Vagina (tissue), 2 donors: ENCODE results near the gene TLCD3A. TPM values are rescaled to one million over a fixed set of nuclear protein-coding genes. Genes with fewer than 3 reads are reported as not detected.
"Not testable (repeated sequence)": the region's sequence is repeated elsewhere in the genome, so short reads cannot be mapped to it uniquely, and the experiment has no call there.

Experiments used
- DNase-seq, 2 donors: peaks; one replicate each; pipeline ENCODE4 v3.0.0-alpha.2; 2017; ENCODE audit errors: extremely low spot score in 2 of 2
- H3K27ac ChIP-seq: fragments of 200-600 bp; sonication (generic); one replicate; pipeline ENCODE4 v1.5.1; 2019
- H3K27me3 ChIP-seq: fragments of 200-600 bp; sonication (generic); one replicate; pipeline ENCODE4 v1.5.1; 2019
- H3K36me3 ChIP-seq, 2 donors: fragments of 200-600 bp; sonication (generic); one replicate each; pipeline ENCODE4 v1.5.1; 2017 to 2019
- H3K4me1 ChIP-seq: fragments of 200-600 bp; sonication (generic); one replicate; pipeline ENCODE4 v1.5.1; 2019
- H3K4me3 ChIP-seq, 2 donors: fragments of 200-600 bp; sonication (generic); 1 replicate in 1 of 2; 2 replicates in 1 of 2; pipeline ENCODE4 v1.5.1; 2016 to 2019
- H3K9me3 ChIP-seq: fragments of 200-600 bp; sonication (generic); one replicate; pipeline ENCODE4 v1.5.1; 2019
- CTCF ChIP-seq, 3 experiments: fragments of 450-650 bp in 2 of 3; fragments of 200-600 bp in 1 of 3; sonication (generic) in 1 of 3; IDR thresholded peaks; one replicate each; pipeline ENCODE4 v1.5.1; 2017 to 2019; ENCODE audit warnings: antibody characterized with exemption in 3 of 3, mild to moderate bottlenecking in 2 of 3, moderate library complexity in 2 of 3
- POLR2A ChIP-seq, 2 donors: fragments of 450-650 bp; IDR thresholded peaks; one replicate each; pipeline ENCODE4 v1.6.1; 2017; ENCODE audit warnings: antibody characterized with exemption in 2 of 2, mild to moderate bottlenecking in 2 of 2, moderate library complexity in 2 of 2
- POLR2AphosphoS5 ChIP-seq, 2 donors: sonication (generic); formaldehyde crosslinking; IDR thresholded peaks; one replicate each; pipeline ENCODE4 v1.9.0; 2017; ENCODE audit warnings: antibody characterized with exemption in 2 of 2, mild to moderate bottlenecking in 2 of 2, low read depth in 1 of 2; ENCODE audit not compliant: insufficient read depth in 1 of 2
- intact Hi-C: fragments of 100-400 bp; cut with DNase I; formaldehyde crosslinking; loops from one replicate; pipeline ENCODE4 v1.15.1; 2023
- total RNA-seq: library from RNA; depleted of rRNA; stranded (reverse); fragments of >200 nt; gene quantifications from one replicate; pipeline ENCODE4 v1.2.3, GENCODE V29; 2016

TLCD3A gene
- total RNA-seq, 1 donor from 2014 or later = 18.7 TPM

- intact Hi-C loops = no loop called here
- Histone ChIP-seq H3K36me3 (peaks cover 0 to 24% of the 10 kb centered on the region in 2 donors), H3K4me1 (peaks cover 16% of the 10 kb centered on the region), H3K27me3 (no peaks in the 10 kb centered on the region), H3K27ac (no peak overlapping the region), H3K4me3 (no peak overlapping the region), H3K9me3 (no peaks in the 10 kb centered on the region)
- TF ChIP-seq POLR2AphosphoS5 (IDR thresholded peaks at IDR 0.05; ENCODE audit: insufficient read depth in 1 of 2, low read depth in 1 of 2) = no peak
- no peak for DNase-seq
These were observed 40.3 kb upstream of the TLCD3A start for GRCh38 chr17:692116-692515.

- Histone ChIP-seq H3K4me3 (no peak overlapping the region), H3K9me3 (no peaks in the 10 kb centered on the region), H3K27ac (no peak overlapping the region), H3K4me1 (peaks cover 18% of the 10 kb centered on the region), H3K36me3 (peaks cover 0 to 35% of the 10 kb centered on the region in 2 donors), H3K27me3 (no peaks in the 10 kb centered on the region)
- TF ChIP-seq CTCF (IDR thresholded peaks at IDR 0.05) (no peak), POLR2AphosphoS5 (IDR thresholded peaks at IDR 0.05; ENCODE audit: insufficient read depth in 1 of 2, low read depth in 1 of 2) (no peak), POLR2A (IDR thresholded peaks at IDR 0.05) (no peak)
- intact Hi-C loops = no loop called here
- no peak for DNase-seq
These were observed 38.4 kb upstream of the TLCD3A start for GRCh38 chr17:693791-694638.

- Histone ChIP-seq H3K27me3 (no peaks in the 10 kb centered on the region), H3K36me3 (peaks cover 0 to 35% of the 10 kb centered on the region in 2 donors), H3K9me3 (no peaks in the 10 kb centered on the region), H3K27ac (no peak overlapping the region), H3K4me3 (no peak overlapping the region), H3K4me1 (peaks cover 18% of the 10 kb centered on the region)
- TF ChIP-seq POLR2AphosphoS5 (IDR thresholded peaks at IDR 0.05; ENCODE audit: insufficient read depth in 1 of 2, low read depth in 1 of 2) (no peak), POLR2A (IDR thresholded peaks at IDR 0.05) (no peak), CTCF (IDR thresholded peaks at IDR 0.05) (no peak)
- intact Hi-C loops = no loop called here
- no peak for DNase-seq
These were observed 36.0 kb upstream of the TLCD3A start for GRCh38 chr17:696369-696768.

DNA sequence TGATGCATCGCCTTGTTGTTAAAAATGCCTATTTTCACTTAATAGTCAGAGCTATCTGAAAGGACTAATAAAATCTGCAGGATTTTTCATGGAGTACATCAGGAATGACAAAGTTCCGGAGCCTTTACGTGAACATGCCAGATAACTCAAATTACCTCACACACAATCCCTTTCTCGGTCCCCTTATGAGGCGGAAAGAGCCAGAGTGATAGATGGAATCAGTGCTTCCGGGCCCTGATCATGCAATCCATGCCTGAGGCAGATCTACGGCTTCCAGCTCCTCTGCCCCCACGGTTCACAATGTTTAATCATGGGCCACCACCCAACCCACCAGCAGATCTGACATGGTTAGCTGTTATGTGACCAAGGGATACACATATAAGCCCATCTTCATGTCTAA lies 34.7 kb upstream of the TLCD3A start:
- no peak overlapping the region for H3K4me3 ChIP-seq
- intact Hi-C loops = no loop called here
- TF ChIP-seq POLR2AphosphoS5 (IDR thresholded peaks at IDR 0.05; ENCODE audit: insufficient read depth in 1 of 2, low read depth in 1 of 2) (no peak), POLR2A (IDR thresholded peaks at IDR 0.05) (no peak), CTCF (IDR thresholded peaks at IDR 0.05) (no peak)
- H3K4me1 ChIP-seq = peaks cover 18% of the 10 kb centered on the region
- H3K9me3 ChIP-seq = no peaks in the 10 kb centered on the region
- H3K36me3 ChIP-seq = peaks cover 0 to 40% of the 10 kb centered on the region in 2 donors
- DNase-seq = no peak
- H3K27me3 ChIP-seq = no peaks in the 10 kb centered on the region
- no peak overlapping the region for H3K27ac ChIP-seq

DNA sequence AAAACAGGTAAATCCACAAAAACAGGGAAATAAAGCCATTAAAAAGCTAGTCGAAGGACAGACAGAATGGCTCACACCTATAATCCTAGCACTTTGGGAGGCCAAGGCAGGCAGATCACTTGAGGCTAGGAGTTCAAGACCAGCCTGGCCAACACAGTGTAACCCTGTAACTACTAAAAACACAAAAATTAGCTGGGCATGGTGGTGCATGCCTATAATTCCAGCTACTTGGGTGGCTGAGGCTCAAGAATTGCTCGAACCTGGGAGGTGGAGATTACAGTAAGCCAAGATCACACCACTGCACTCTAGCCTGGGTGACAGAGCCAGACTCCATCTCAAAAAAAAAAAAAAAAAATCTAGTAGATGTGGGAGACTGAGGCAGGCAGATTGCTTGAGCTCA lies 34.3 kb upstream of the TLCD3A start:
- H3K4me3 ChIP-seq, intact Hi-C loops, DNase-seq, H3K9me3 ChIP-seq, H3K27me3 ChIP-seq, H3K27ac ChIP-seq: not testable (repeated sequence)
- Histone ChIP-seq H3K36me3 (peaks cover 0 to 38% of the 10 kb centered on the region in 2 donors), H3K4me1 (peaks cover 18% of the 10 kb centered on the region)

- intact Hi-C loops = no loop called here
- H3K9me3 ChIP-seq = no peaks in the 10 kb centered on the region
- peaks cover 0 to 36% of the 10 kb centered on the region in 2 donors for H3K36me3 ChIP-seq
- H3K27me3 ChIP-seq = no peaks in the 10 kb centered on the region
- peaks cover 18% of the 10 kb centered on the region for H3K4me1 ChIP-seq
- no peak overlapping the region for H3K27ac ChIP-seq
- DNase-seq = no peak
- TF ChIP-seq POLR2AphosphoS5 (IDR thresholded peaks at IDR 0.05; ENCODE audit: insufficient read depth in 1 of 2, low read depth in 1 of 2) (no peak), CTCF (IDR thresholded peaks at IDR 0.05) (no peak), POLR2A (IDR thresholded peaks at IDR 0.05) (no peak)
- no peak overlapping the region for H3K4me3 ChIP-seq
These were observed 33.1 kb upstream of the TLCD3A start for GRCh38 chr17:699345-699744.
